Measurements from ENCODE around the gene SLC28A3.
A peak's percentile ranks its signal among the peaks of the same experiment; 100 is the strongest.

SLC28A3 gene

DNA sequence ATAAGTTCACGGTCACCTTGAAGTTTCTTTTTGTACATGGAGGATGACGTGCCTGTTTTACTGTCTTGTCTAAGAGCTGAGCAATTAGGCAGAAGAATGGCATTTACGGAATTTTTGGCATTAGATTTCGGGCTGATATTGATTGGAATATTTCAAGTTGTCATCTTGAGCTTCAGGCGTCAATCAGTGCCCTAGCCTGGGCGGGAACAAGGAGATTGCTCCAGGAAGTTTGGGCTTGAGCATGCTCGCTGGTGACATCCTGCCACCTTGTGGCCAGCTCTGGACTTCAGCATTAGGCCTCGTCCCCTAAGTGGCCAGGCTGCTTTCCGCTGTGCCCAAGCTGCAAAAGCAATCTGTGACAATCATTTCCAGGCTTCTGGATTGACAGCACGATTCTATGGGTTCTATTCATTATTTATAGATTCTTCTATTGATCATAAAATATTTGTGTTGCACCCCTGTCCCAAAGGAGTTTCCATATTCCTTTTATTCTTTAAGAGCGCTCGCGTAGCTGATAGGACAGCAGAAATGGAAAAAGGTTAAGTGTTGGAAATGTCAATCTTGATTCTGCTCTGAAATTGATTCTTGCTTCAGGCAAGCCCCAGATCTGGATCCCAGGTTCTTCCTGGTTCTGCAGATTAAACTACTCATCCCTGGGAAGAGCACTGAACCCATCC is 79.3 kb downstream of the SLC28A3 start:
- TF ChIP-seq, protein P1, sequence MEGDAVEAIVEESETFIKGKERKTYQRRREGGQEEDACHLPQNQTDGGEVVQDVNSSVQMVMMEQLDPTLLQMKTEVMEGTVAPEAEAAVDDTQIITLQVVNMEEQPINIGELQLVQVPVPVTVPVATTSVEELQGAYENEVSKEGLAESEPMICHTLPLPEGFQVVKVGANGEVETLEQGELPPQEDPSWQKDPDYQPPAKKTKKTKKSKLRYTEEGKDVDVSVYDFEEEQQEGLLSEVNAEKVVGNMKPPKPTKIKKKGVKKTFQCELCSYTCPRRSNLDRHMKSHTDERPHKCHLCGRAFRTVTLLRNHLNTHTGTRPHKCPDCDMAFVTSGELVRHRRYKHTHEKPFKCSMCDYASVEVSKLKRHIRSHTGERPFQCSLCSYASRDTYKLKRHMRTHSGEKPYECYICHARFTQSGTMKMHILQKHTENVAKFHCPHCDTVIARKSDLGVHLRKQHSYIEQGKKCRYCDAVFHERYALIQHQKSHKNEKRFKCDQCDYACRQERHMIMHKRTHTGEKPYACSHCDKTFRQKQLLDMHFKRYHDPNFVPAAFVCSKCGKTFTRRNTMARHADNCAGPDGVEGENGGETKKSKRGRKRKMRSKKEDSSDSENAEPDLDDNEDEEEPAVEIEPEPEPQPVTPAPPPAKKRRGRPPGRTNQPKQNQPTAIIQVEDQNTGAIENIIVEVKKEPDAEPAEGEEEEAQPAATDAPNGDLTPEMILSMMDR (IDR thresholded peaks at IDR 0.05; ENCODE audit: low read depth, low read length) = peak; percentile 92
- peak; percentile 83 to 85 for DNase-seq (ENCODE audit: low read depth in 2 of 2)
- peak overlapping the region; percentile 16 to 38 for H3K4me3 ChIP-seq (replicated peaks in 1 of 2; ENCODE audit: low read depth in 2 of 2, low read length in 2 of 2)

DNA sequence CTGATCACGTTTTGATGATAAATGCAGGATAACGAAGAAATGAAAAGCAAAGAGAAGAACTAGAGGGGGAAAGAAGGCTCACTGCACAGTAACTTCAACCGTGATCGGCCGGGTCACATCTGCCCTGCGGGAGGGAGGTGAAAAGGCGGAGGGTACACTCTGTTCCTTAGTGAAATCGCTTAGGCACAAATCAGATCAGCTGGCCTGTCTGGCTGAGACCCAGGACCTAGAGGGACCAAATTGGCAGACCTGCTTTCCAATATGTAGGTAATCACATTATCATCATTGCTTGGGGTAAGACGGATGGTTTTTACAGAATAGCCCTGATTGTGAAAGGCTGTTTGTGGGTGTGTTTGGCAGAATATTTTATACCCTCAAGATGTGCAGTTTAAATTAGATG is 82.2 kb downstream of the SLC28A3 start:
- no peak overlapping the region for H3K4me3 ChIP-seq (replicated peaks in 1 of 2; ENCODE audit: low read depth in 2 of 2, low read length in 2 of 2)
- DNase-seq (ENCODE audit: low read depth in 2 of 2) = no peak
- TF ChIP-seq, protein P1 (IDR thresholded peaks at IDR 0.05; ENCODE audit: low read depth, low read length) = no peak

DNA sequence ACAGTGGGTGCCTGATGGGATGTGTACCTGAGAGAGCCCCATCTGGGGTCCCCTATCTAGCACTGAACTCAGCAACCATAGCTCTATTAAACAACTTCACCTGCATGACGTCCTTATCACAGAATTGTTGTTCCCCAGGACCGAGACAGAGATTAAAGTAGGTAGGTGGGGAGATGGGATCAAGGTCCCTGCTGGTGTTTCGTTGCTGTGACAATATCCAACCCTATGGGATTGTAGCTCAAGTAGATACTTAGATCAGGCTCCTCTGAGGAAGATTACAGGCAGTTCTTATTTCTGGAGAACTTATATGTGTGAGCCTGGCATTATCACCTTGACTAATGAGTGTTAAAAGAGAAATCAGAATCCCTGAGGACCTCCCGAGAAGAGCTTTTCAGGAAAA is 84.9 kb downstream of the SLC28A3 start:
- H3K4me3 ChIP-seq (replicated peaks in 1 of 2; ENCODE audit: low read depth in 2 of 2, low read length in 2 of 2) = no peak overlapping the region
- no peak for DNase-seq (ENCODE audit: low read depth in 2 of 2)
- TF ChIP-seq, protein P1 (IDR thresholded peaks at IDR 0.05; ENCODE audit: low read depth, low read length) = no peak

DNA sequence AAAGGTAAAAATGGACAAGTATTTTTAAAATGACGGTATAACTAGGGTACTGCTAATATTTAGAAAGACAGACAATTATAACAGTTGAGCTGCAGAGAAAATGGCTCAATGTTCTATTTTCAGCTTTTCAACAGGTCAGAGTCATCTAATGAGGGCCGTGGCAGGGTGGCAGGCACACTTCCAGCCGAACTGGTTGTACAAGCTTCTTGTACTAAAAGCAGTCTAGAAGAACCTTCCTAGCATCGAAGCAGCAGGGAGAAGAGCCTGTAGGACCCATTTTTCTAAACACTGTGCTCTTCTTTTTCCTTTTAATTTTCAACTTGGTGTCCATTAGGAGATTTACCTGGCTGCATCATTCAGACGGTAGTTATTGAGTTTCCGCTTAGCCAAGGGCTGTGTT is 85.6 kb downstream of the SLC28A3 start:
- TF ChIP-seq, protein P1 (IDR thresholded peaks at IDR 0.05; ENCODE audit: low read depth, low read length) = no peak
- H3K4me3 ChIP-seq (replicated peaks in 1 of 2; ENCODE audit: low read depth in 2 of 2, low read length in 2 of 2) = no peak overlapping the region
- DNase-seq (ENCODE audit: low read depth in 2 of 2) = no peak

DNA sequence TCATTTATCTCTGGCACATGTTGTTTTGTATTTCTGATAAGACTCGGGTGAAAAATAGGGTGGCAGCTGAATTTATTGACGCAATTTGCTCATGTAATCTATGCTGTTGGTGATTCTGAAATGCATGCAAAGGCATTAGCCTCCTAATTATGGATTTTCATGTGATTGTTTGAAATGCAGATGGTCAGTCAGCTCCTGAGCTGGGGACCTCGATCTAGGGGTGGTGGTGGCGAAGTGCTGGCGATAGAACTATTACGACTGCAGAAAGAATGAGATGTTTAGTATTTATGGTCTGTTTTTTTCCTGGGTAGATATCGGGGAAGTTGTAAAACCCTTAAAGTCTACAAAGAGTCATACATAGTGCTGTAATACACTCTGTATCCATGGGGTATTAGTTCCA is 88.6 kb downstream of the SLC28A3 start:
- TF ChIP-seq, protein P1 (IDR thresholded peaks at IDR 0.05; ENCODE audit: low read depth, low read length) = no peak
- H3K4me3 ChIP-seq (replicated peaks in 1 of 2; ENCODE audit: low read depth in 2 of 2, low read length in 2 of 2) = no peak overlapping the region
- DNase-seq (ENCODE audit: low read depth in 2 of 2) = no peak

DNA sequence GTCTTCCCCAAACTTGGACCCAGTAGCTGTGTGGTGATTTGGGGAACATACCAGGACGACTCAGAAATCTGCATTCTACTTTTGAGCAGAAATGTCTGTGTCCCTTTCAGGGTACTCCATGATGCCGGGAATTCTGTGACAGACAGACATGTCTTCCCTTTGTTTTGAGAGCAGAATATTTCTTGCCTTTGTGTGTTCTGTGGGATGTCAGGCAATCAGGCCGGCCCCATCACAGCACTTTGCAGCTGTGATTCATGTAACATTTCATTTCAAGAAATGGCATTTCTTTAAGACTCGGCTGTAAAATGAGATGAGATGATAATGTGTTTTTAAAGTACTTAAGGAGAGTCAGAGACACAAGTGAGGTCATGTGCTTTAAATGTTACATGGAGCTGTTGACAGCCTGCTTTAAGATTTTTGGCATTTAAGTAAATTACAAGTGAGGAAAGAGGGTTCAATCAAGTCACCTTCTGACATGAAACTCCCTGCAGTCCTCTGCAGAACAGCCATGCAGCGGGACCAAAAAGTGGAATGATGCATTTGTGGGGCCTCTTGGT is 98.7 kb downstream of the SLC28A3 start:
- TF ChIP-seq, protein P1 (IDR thresholded peaks at IDR 0.05; ENCODE audit: low read depth, low read length) = no peak
- peak in 1 of 2 donors; percentile 12 for DNase-seq (ENCODE audit: low read depth in 2 of 2)
- H3K4me3 ChIP-seq (replicated peaks in 1 of 2; ENCODE audit: low read depth in 2 of 2, low read length in 2 of 2) = no peak overlapping the region

All from cardiac fibroblast (primary cell).